Measurements from ENCODE around the gene UQCR10.

DNA sequence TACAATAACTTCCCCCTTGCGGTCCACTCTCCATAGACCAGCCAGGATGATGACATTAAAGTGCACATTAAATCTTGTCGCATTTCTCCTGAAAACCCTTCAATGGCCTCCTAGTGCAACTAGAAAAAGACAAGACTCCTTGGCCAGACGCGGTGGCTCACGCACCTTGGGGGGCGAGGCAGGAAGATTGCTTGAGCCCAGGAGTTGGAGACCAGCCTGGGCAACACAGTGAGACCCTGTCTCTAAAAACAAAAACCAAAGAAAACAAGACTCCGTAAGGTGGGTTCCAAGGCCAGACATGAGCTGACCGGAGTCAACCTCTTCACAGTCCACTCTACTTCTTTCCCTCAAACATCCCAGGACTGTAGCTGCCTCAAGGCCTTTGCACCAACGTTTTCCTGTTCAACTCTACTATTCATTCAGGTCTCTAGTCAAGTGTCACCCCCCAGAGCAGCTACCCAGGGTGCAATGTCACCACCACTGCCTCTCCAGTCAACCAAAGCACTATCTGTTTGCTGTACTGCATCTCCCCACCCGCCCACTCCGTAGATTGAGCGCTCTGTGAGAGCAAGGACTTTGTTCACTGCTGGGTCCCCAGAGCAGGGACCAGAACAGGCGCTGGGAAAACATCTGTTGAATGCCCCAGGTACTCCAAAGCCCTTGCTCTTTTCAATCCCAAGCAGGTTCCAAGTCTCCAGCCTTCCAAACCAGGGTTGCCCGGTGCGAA lies 1.1 kb upstream of the UQCR10 start:
- TF ChIP-seq CTCF (IDR thresholded peaks at IDR 0.05) (no peak), EZH2 (IDR thresholded peaks at IDR 0.05) (no peak), EZH2phosphoT487 (IDR thresholded peaks at IDR 0.05) (no peak)

All from neural progenitor cell (in vitro differentiated cells).